Glomerular visceral epithelial cell (primary cell): ENCODE measurements around the gene ASB10.

Experiments used
- DNase-seq: peaks from one replicate; pipeline ENCODE4 v3.0.0-alpha.2; 2016; ENCODE audit errors: extremely low spot score

The ASB10 gene

GRCh38 chr7:151210087-151210854 is 23.2 kb upstream of the ASB10 start, which contains the start of gene H2BK1:
TSS of gene H2BK1 (minus strand) at chr7:151210488. CDS start at chr7:151210318, 170 bp downstream.
- no peak for DNase-seq

GRCh38 chr7:151209588-151209987 is 22.5 kb upstream of the ASB10 start:
- no peak for DNase-seq

- DNase-seq: no peak
These were observed 21.3 kb upstream of the ASB10 start for GRCh38 chr7:151208253-151208862.

GRCh38 chr7:151207804-151208203 is 20.8 kb upstream of the ASB10 start:
- no peak for DNase-seq

- DNase-seq: no peak
These were observed 20.3 kb upstream of the ASB10 start for GRCh38 chr7:151207315-151207714.

- no peak for DNase-seq
These were observed 19.9 kb upstream of the ASB10 start for GRCh38 chr7:151206914-151207313.

- DNase-seq: no peak
These were observed 18.7 kb upstream of the ASB10 start for GRCh38 chr7:151205730-151206129.

GRCh38 chr7:151204383-151205032 is 17.5 kb upstream of the ASB10 start:
- DNase-seq: no peak

- no peak for DNase-seq
These were observed 15.8 kb upstream of the ASB10 start for GRCh38 chr7:151202836-151203235.

GRCh38 chr7:151201751-151202150 is 14.7 kb upstream of the ASB10 start:
- no peak for DNase-seq

- no peak for DNase-seq
These were observed 14.3 kb upstream of the ASB10 start for GRCh38 chr7:151201344-151201743.

GRCh38 chr7:151198945-151199848 is 12.1 kb upstream of the ASB10 start:
- DNase-seq: no peak

- no peak for DNase-seq
These were observed 10.9 kb upstream of the ASB10 start for GRCh38 chr7:151197932-151198331.

GRCh38 chr7:151195616-151196450 is 8.8 kb upstream of the ASB10 start:
- DNase-seq: no peak

- no peak for DNase-seq
These were observed 7.1 kb upstream of the ASB10 start for GRCh38 chr7:151194188-151194587.

- DNase-seq: no peak
These were observed 6.3 kb upstream of the ASB10 start for GRCh38 chr7:151193203-151193978.

- DNase-seq: no peak
These were observed 5.0 kb upstream of the ASB10 start for GRCh38 chr7:151192002-151192539.

GRCh38 chr7:151191544-151191943 is 4.5 kb upstream of the ASB10 start:
- DNase-seq: no peak

GRCh38 chr7:151189038-151189437 is 2.0 kb upstream of the ASB10 start:
- no peak for DNase-seq

- no peak for DNase-seq
These were observed 1.1 kb upstream of the ASB10 start for GRCh38 chr7:151188252-151188542.
